Loucy (cell line): Measurements from ENCODE around the gene BICRAL.

Experiments used
- H2AFZ ChIP-seq: fragments of 200-600 bp; sonication (generic); 2 replicates; pipeline ENCODE4 v1.6.0; 2016; ENCODE audit warnings: antibody characterized with exemption, mild to moderate bottlenecking, low read length, moderate library complexity
- H3F3A ChIP-seq: fragments of 200-600 bp; 2 replicates; pipeline ENCODE4 v1.6.0; 2016; ENCODE audit warnings: antibody characterized with exemption, low read depth, mild to moderate bottlenecking
- H3K27me3 ChIP-seq: fragments of 200-600 bp; sonication (generic); 2 replicates; pipeline ENCODE4 v1.6.1; 2014; ENCODE audit warnings: low read length, mild to moderate bottlenecking; ENCODE audit not compliant: insufficient read depth, poor library complexity, severe bottlenecking
- H3K36me3 ChIP-seq: fragments of 200-600 bp; sonication (generic); 2 replicates; pipeline ENCODE4 v1.6.1; 2016; ENCODE audit warnings: low read length; ENCODE audit not compliant: insufficient read depth
- H3K4me1 ChIP-seq: fragments of 200-600 bp; sonication (generic); 2 replicates; pipeline ENCODE4 v1.5.1; 2014; ENCODE audit warnings: low read length, mild to moderate bottlenecking; ENCODE audit not compliant: insufficient read depth, poor library complexity, severe bottlenecking
- H3K4me2 ChIP-seq: fragments of 200-600 bp; sonication (generic); 2 replicates; pipeline ENCODE4 v1.6.0; 2014; ENCODE audit warnings: antibody characterized with exemption, low read length, low read depth, mild to moderate bottlenecking; ENCODE audit not compliant: poor library complexity, severe bottlenecking
- H3K4me3 ChIP-seq: fragments of 200-600 bp; sonication (generic); 2 replicates; pipeline ENCODE4 v1.5.1; 2014; ENCODE audit warnings: low read length, mild to moderate bottlenecking, mixed read lengths; ENCODE audit not compliant: poor library complexity, severe bottlenecking
- H3K79me2 ChIP-seq: fragments of 200-600 bp; sonication (generic); 2 replicates; pipeline ENCODE4 v1.6.1; 2014; ENCODE audit warnings: low read length; ENCODE audit not compliant: insufficient read depth
- H3K9ac ChIP-seq: fragments of 200-600 bp; sonication (generic); 2 replicates; pipeline ENCODE4 v1.6.0; 2014; ENCODE audit warnings: mild to moderate bottlenecking, low read depth, low read length, moderate library complexity; ENCODE audit not compliant: poor library complexity, severe bottlenecking
- H3K9me2 ChIP-seq: fragments of 200-600 bp; sonication (generic); replicated peaks from 2 replicates; pipeline ENCODE4 v1.6.1; 2016; ENCODE audit warnings: low read depth, low read length, mixed read lengths
- H3K9me3 ChIP-seq: fragments of 200-600 bp; sonication (generic); 2 replicates; pipeline ENCODE4 v1.6.1; 2014; ENCODE audit warnings: mild to moderate bottlenecking, antibody characterized with exemption, low read length, low read depth; ENCODE audit not compliant: insufficient read depth
- H4K20me1 ChIP-seq: fragments of 200-600 bp; sonication (generic); 2 replicates; pipeline ENCODE4 v1.6.0; 2014; ENCODE audit warnings: antibody characterized with exemption, low read length, mild to moderate bottlenecking; ENCODE audit not compliant: insufficient read depth, poor library complexity, severe bottlenecking
- CTCF ChIP-seq: fragments of 200-600 bp; sonication (generic); conservative IDR thresholded peaks from 2 replicates; pipeline ENCODE4 v1.5.1; 2014; ENCODE audit warnings: mild to moderate bottlenecking, antibody characterized with exemption, low read length
- EZH2phosphoT487 ChIP-seq: fragments of 200-600 bp; IDR thresholded peaks from 2 replicates; pipeline ENCODE4 v1.6.1; 2018; ENCODE audit warnings: antibody characterized with exemption, mild to moderate bottlenecking, moderate library complexity, borderline replicate concordance

Gene BICRAL

GRCh38 chr6:42777126-42777822 is 4.6 kb upstream of the BICRAL start:
- Histone ChIP-seq H3K4me1 (peaks cover 49% of the 10 kb centered on the region), H3K79me2 (peaks cover 32% of the 10 kb centered on the region), H3F3A (no peaks in the 10 kb centered on the region), H3K9me3 (no peaks in the 10 kb centered on the region), H4K20me1 (no peaks in the 10 kb centered on the region), H2AFZ (peak overlapping the region; percentile 67; the same call in 1 of the 2 replicates), H3K4me3 (peak overlapping the region; percentile 12), H3K9me2 (no peaks in the 10 kb centered on the region), H3K36me3 (no peaks in the 10 kb centered on the region), H3K27me3 (no peaks in the 10 kb centered on the region), H3K9ac (peak overlapping the region; percentile 58), H3K4me2 (peak overlapping the region; percentile 46)
- no peak for TF ChIP-seq CTCF
- no peak for TF ChIP-seq EZH2phosphoT487

- no peaks in the 10 kb centered on the region for H4K20me1 ChIP-seq
- H3K27me3 ChIP-seq: peaks cover 1% of the 10 kb centered on the region
- no peaks in the 10 kb centered on the region for H3F3A ChIP-seq
- H3K36me3 ChIP-seq: no peaks in the 10 kb centered on the region
- H3K9me2 ChIP-seq: no peaks in the 10 kb centered on the region
- H2AFZ ChIP-seq: no peak overlapping the region
- peak overlapping the region; percentile 58 for H3K9ac ChIP-seq
- H3K4me3 ChIP-seq: no peak overlapping the region
- no peaks in the 10 kb centered on the region for H3K9me3 ChIP-seq
- H3K4me2 ChIP-seq: peak overlapping the region; percentile 46
- peaks cover 35% of the 10 kb centered on the region for H3K79me2 ChIP-seq
- H3K4me1 ChIP-seq: peaks cover 48% of the 10 kb centered on the region
- TF ChIP-seq CTCF (no peak), EZH2phosphoT487 (no peak)
Observed at GRCh38 chr6:42778122-42778521, 3.7 kb upstream of the BICRAL start.

- Histone ChIP-seq H3K36me3 (no peaks in the 10 kb centered on the region), H3K9me2 (no peaks in the 10 kb centered on the region), H3K4me1 (peaks cover 48% of the 10 kb centered on the region), H3K79me2 (peaks cover 49% of the 10 kb centered on the region), H2AFZ (no peak overlapping the region), H4K20me1 (peaks cover 3% of the 10 kb centered on the region), H3K9me3 (no peaks in the 10 kb centered on the region), H3F3A (no peaks in the 10 kb centered on the region), H3K9ac (peak overlapping the region; percentile 100), H3K27me3 (peaks cover 11% of the 10 kb centered on the region), H3K4me3 (no peak overlapping the region), H3K4me2 (peak overlapping the region; percentile 6)
- TF ChIP-seq CTCF (no peak), EZH2phosphoT487 (no peak)
Observed at GRCh38 chr6:42779521-42779920, 2.3 kb upstream of the BICRAL start.
